Transverse colon (tissue), 4 donors: Measurements from ENCODE around the gene OR6N2. TPM values are rescaled to one million over a fixed set of nuclear protein-coding genes. Genes with fewer than 3 reads are reported as not detected.

ENCODE experiments used
- DNase-seq: peaks from one replicate; pipeline ENCODE4 v3.0.0-alpha.2; 2019
- H3K27ac ChIP-seq, 4 donors: fragments of 200-600 bp; sonication (generic); 2 replicates each; pipeline ENCODE4 v1.5.1; 2016 to 2018; ENCODE audit warnings: inconsistent platforms in 4 of 4
- H3K27me3 ChIP-seq: fragments of 200-600 bp; sonication (generic); 2 replicates; pipeline ENCODE4 v1.5.1; 2017; ENCODE audit warnings: inconsistent platforms
- H3K36me3 ChIP-seq, 4 donors: fragments of 200-600 bp; sonication (generic); 2 replicates each; pipeline ENCODE4 v1.5.1; 2017 to 2019; ENCODE audit warnings: inconsistent platforms in 4 of 4
- H3K4me1 ChIP-seq, 4 donors: fragments of 200-600 bp; sonication (generic); 2 replicates each; pipeline ENCODE4 v1.5.1; 2017 to 2020; ENCODE audit warnings: inconsistent platforms in 4 of 4
- H3K4me3 ChIP-seq, 4 donors: fragments of 200-600 bp; sonication (generic); 1 replicate in 1 of 4; 2 replicates in 3 of 4; pipeline versions ENCODE4 v1.5.1 to v1.6.1; 2017 to 2019; ENCODE audit warnings: inconsistent platforms in 4 of 4
- H3K9me3 ChIP-seq, 2 donors: fragments of 200-600 bp; sonication (generic); 2 replicates each; pipeline ENCODE4 v1.5.1; 2017 to 2019; ENCODE audit warnings: inconsistent platforms in 2 of 2
- EP300 ChIP-seq: sonication (generic); formaldehyde crosslinking; IDR thresholded peaks from one replicate; pipeline ENCODE4 v1.6.1; 2017; ENCODE audit warnings: antibody characterized with exemption, low read depth
- POLR2A ChIP-seq: fragments of 450-650 bp; IDR thresholded peaks from one replicate; pipeline ENCODE4 v1.6.1; 2016; ENCODE audit warnings: antibody characterized with exemption, mild to moderate bottlenecking, moderate library complexity
- POLR2AphosphoS5 ChIP-seq, 3 donors: sonication (generic); formaldehyde crosslinking; IDR thresholded peaks; one replicate each; pipeline ENCODE4 v1.6.1; 2016; ENCODE audit warnings: antibody characterized with exemption in 3 of 3
- WGBS, 2 donors: methylation state at CpG; one replicate each; pipeline ENCODE4 v1.1.5; 2018; ENCODE audit warnings: low coverage in 1 of 2; 5-methylcytosine and 5-hydroxymethylcytosine counted together
- in situ Hi-C, 4 donors: fragments of 200-750 bp; cut with MboI; loops; one replicate each; pipeline versions ENCODE4 v1.15.0 to v1.15.1; 2017; ENCODE audit warnings: low sequenced_read_pairs in 3 of 4, low pct_ligation_motif_present in 1 of 4, low pct_unique_long_range_greater_than_20kb in 1 of 4
- intact Hi-C: fragments of 100-400 bp; cut with DNase I; formaldehyde crosslinking; loops from one replicate; pipeline ENCODE4 v1.15.1; 2023; ENCODE audit warnings: low total_unique reads
- total RNA-seq, 4 donors: library from RNA; depleted of rRNA; stranded (reverse); fragments of >200 nt; gene quantifications; one replicate each; pipeline ENCODE4 v1.1.0, GENCODE V29; 2016
- TF ChIP-seq, protein P1 (sequence below), 5 experiments: fragments of 200-600 bp in 3 of 5; fragments of 450-650 bp in 2 of 5; sonication (generic) in 3 of 5; IDR thresholded peaks; 1 replicate in 2 of 5; 2 replicates in 3 of 5; pipeline ENCODE4 v1.5.1; 2016 to 2017; ENCODE audit warnings: antibody characterized with exemption in 5 of 5, inconsistent platforms in 3 of 5, mild to moderate bottlenecking in 2 of 5, moderate library complexity in 1 of 5

Gene OR6N2, protein sequence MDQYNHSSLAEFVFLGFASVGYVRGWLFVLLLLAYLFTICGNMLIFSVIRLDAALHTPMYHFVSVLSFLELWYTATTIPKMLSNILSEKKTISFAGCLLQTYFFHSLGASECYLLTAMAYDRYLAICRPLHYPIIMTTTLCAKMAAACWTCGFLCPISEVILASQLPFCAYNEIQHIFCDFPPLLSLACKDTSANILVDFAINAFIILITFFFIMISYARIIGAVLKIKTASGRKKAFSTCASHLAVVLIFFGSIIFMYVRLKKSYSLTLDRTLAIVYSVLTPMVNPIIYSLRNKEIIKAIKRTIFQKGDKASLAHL
- not detected for total RNA-seq

DNA sequence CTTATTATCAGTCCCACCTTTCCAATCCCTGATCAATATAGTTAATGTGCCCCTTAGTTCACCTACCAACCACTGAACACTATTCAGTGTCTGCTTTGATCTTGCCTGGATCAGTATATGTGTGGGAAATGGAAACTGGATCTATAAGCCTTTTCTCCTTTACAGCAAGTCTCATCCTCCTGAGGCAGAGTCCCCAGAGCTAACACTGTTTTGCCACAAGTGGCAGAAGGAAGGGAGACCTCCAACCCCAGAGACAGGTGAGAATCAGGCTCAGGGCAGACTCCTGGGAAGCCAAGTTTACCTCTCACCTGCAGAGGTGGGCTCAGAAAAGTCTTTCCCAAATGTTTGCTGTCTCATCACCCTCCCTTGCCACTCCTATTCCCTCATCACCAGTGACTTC, at the start of gene OR6N2:
OR6N2 (minus strand) TSS at position 101 of the 400 bp plus-strand sequence. CDS start 3,569 bp downstream, outside the sequence.
- H3K4me3 ChIP-seq = no peak within 1 kb of the TSS
- H3K36me3 ChIP-seq = no peaks in the 10 kb centered on the region
- no peak for DNase-seq
- in situ Hi-C loops = no loop called here
- no peak within 1 kb of the TSS for H3K27ac ChIP-seq
- H3K4me1 ChIP-seq = no peaks in the 10 kb centered on the region
- intact Hi-C loops = no loop called here
- no peaks in the 10 kb centered on the region for H3K27me3 ChIP-seq
- H3K9me3 ChIP-seq = no peaks in the 10 kb centered on the region
- no peak for TF ChIP-seq POLR2AphosphoS5 (IDR thresholded peaks at IDR 0.05)
- TF ChIP-seq POLR2A = no peak
- TF ChIP-seq, protein P1, sequence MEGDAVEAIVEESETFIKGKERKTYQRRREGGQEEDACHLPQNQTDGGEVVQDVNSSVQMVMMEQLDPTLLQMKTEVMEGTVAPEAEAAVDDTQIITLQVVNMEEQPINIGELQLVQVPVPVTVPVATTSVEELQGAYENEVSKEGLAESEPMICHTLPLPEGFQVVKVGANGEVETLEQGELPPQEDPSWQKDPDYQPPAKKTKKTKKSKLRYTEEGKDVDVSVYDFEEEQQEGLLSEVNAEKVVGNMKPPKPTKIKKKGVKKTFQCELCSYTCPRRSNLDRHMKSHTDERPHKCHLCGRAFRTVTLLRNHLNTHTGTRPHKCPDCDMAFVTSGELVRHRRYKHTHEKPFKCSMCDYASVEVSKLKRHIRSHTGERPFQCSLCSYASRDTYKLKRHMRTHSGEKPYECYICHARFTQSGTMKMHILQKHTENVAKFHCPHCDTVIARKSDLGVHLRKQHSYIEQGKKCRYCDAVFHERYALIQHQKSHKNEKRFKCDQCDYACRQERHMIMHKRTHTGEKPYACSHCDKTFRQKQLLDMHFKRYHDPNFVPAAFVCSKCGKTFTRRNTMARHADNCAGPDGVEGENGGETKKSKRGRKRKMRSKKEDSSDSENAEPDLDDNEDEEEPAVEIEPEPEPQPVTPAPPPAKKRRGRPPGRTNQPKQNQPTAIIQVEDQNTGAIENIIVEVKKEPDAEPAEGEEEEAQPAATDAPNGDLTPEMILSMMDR (IDR thresholded peaks at IDR 0.05) = no peak
- TF ChIP-seq EP300 = no peak

DNA sequence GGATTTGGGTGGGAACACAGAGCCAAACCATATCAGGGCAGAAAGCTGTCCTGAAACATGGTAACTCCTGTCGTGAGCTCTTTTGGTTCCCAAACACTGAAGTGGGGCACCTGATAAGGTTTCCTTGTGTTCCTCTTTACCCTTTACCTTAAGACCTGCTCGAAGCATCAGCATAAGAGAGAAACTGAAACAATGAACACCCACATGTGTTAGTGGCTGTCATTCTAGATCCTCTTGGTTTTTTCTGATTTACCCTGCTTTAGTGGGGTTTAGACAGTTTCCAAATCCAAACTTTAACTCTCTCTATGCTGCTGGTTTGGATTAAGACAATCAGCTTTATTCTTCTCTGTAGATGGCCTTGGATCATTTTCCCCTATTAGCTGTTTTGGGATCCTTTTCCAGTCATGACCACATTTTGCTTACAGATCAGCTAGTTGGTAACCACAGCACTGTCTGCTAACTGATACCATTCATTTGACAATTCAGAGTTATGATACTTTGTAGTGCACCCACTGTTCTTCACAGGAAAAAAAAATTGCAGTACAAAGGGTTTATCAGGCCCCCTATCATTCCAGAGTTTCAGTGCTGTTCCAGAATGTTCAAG, 49.2 kb upstream of the OR6N2 start:
- no peak overlapping the region for H3K4me3 ChIP-seq
- H3K36me3 ChIP-seq = no peaks in the 10 kb centered on the region
- WGBS, 2 donors = 43 to 54% methylated on average over 2 of the region's 2 CpGs
- in situ Hi-C loops (no loop called here), intact Hi-C loops (no loop called here)
- TF ChIP-seq POLR2A (no peak), EP300 (no peak), POLR2AphosphoS5 (IDR thresholded peaks at IDR 0.05) (no peak)
- TF ChIP-seq, protein P1 (IDR thresholded peaks at IDR 0.05) = no peak
- no peak for DNase-seq
- peaks cover 0 to 6% of the 10 kb centered on the region in 2 donors for H3K9me3 ChIP-seq
- H3K27me3 ChIP-seq = no peaks in the 10 kb centered on the region
- H3K4me1 ChIP-seq = no peaks in the 10 kb centered on the region
- no peak overlapping the region for H3K27ac ChIP-seq

DNA sequence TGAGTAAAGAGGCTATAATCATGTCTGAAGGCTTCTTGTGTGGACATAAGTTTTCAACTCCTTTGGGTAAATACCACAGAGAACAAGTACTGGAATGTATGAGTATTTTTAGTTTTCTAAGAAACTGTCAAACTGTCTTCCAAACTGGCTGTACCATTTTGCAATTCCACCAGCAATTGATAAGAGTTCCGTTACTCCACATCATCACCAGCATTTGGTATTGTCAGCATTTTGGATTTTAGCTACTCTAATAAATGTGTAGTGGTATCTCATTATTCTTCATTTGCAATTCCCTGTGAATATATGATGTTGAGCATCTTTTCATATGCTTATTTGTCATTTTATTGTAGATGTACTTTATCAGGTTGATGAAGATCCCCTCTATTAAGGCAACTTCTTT, 40.7 kb upstream of the OR6N2 start:
- H3K36me3 ChIP-seq = no peaks in the 10 kb centered on the region
- intact Hi-C loops (no loop called here), in situ Hi-C loops (no loop called here)
- H3K4me1 ChIP-seq = peaks cover 0 to 2% (median 0%) of the 10 kb centered on the region in 4 donors
- no peaks in the 10 kb centered on the region for H3K27me3 ChIP-seq
- no peak overlapping the region for H3K27ac ChIP-seq
- H3K4me3 ChIP-seq = no peak overlapping the region
- WGBS, 2 donors = 83 to 93% methylated on average over 1 of the region's 1 CpG
- TF ChIP-seq POLR2A = no peak
- no peak for TF ChIP-seq POLR2AphosphoS5 (IDR thresholded peaks at IDR 0.05)
- no peak for TF ChIP-seq EP300
- TF ChIP-seq, protein P1 (IDR thresholded peaks at IDR 0.05) = no peak
- DNase-seq = no peak
- H3K9me3 ChIP-seq = no peaks in the 10 kb centered on the region

DNA sequence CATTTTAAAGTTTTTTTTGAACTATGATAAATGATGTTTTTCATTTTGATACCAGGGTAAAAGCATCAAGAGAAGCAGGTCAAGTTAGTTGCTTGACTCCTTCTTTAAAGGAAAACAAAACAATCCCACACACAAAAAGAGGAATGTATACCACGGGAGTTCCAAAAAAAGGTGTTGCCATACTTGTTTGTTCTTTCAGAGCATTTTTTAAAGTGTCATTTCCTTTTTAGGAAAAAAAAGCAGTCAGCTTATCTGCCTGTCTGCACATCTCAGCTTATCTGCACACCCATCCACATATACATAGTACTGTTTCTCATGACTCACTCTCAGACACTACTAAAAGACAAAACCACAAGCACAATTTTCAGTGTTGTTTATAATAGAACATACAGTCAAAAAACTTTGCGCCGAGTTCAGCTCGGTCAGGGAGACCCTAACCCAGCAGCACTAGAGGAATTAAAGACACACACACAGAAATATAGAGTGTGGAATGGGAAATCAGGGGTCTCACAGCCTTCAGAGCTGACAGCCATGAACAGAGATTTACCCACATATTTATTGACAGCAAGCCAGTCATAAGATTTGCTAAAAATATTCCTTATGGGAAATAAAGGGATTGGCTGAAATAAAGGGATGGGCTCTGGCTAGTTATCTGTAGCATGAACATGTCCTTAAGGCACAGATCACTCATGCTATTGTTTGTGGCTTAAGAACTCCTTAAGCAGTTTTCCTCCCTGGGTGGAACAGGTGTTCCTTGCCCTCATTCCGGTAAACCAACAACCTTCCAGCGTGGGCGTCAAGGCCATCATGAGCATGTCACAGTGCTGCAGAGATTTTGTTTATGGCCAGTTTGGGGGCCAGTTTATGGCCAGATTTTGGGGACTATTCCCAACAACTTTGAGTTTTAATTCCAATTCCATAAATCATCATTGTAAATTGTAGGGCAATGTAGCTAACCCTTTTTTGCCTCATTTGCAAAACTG, 38.7 kb upstream of the OR6N2 start:
- no peak overlapping the region for H3K4me3 ChIP-seq
- DNase-seq = no peak
- peak overlapping the region in 2 of 4 donors; percentile 36 to 47 for H3K27ac ChIP-seq
- intact Hi-C loops (no loop called here), in situ Hi-C loops (no loop called here)
- H3K27me3 ChIP-seq = no peaks in the 10 kb centered on the region
- TF ChIP-seq EP300 (no peak), POLR2A (no peak), POLR2AphosphoS5 (IDR thresholded peaks at IDR 0.05) (no peak)
- TF ChIP-seq, protein P1 (IDR thresholded peaks at IDR 0.05) = no peak
- H3K4me1 ChIP-seq = peaks cover 0 to 2% (median 0%) of the 10 kb centered on the region in 4 donors
- no peaks in the 10 kb centered on the region for H3K36me3 ChIP-seq
- H3K9me3 ChIP-seq = no peaks in the 10 kb centered on the region
- WGBS, 2 donors = 63 to 74% methylated on average over 6 to 7 of the region's 7 CpGs
